Caco-2 (cell line): Measurements from ENCODE around the gene PPM1E. TPM values are rescaled to one million over a fixed set of nuclear protein-coding genes. Genes with fewer than 3 reads are reported as not detected.
A peak's percentile ranks its signal among the peaks of the same experiment; 100 is the strongest.

Experiments used
- BruUV-seq: library from RNA; stranded (reverse); fragments of 400-500 nt; replicated peaks from 2 replicates; lab custom pipeline; 2021; lab: Mats Ljungman, UMichigan
- CTCF ChIA-PET: fragments of 300-600 bp; sonication (Branson Sonifier 250); formaldehyde crosslinking; loops from one replicate; lab custom pipeline; 2022; ENCODE audit warnings: antibody characterized with exemption; lab: Charles Lee
- POLR2A ChIA-PET: fragments of 300-600 bp; sonication (Branson Sonifier 250); formaldehyde crosslinking; loops from one replicate; lab custom pipeline; 2022; ENCODE audit warnings: antibody characterized with exemption; lab: Charles Lee
- DNase-seq, 2 experiments: peaks; one replicate each; pipeline versions ENCODE4 v3.0.0 to v3.0.0-alpha.2; 2020 to 2022
- H3K27me3 ChIP-seq: replicated peaks from 2 replicates; pipeline ENCODE4 v1.6.0; 2011; ENCODE audit warnings: low read length; ENCODE audit not compliant: control insufficient read depth, insufficient read depth
- H3K36me3 ChIP-seq: 2 replicates; pipeline ENCODE4 v1.5.1; 2011; ENCODE audit warnings: low read length; ENCODE audit not compliant: control insufficient read depth, insufficient read depth
- H3K4me1 ChIP-seq: fragments of 250-450 bp; sonication (Bioruptor Pico); 2 replicates; pipeline ENCODE4 v1.5.1; 2020; ENCODE audit warnings: mild to moderate bottlenecking
- H3K4me3 ChIP-seq: 2 replicates; pipeline ENCODE4 v1.5.1; 2011; ENCODE audit warnings: low read depth, mild to moderate bottlenecking, control low read depth, low read length
- H3K9me3 ChIP-seq: fragments of 250-450 bp; sonication (Bioruptor Pico); 2 replicates; pipeline ENCODE4 v1.5.1; 2020; ENCODE audit warnings: mild to moderate bottlenecking, moderate library complexity
- H3K27ac Mint-ChIP-seq: one replicate; pipeline ENCODE4 v1.8.0; 2022; ENCODE audit warnings: mixed read lengths; ENCODE audit not compliant: unreplicated experiment
- H3K27me3 Mint-ChIP-seq: one replicate; pipeline ENCODE4 v1.8.0; 2022; ENCODE audit warnings: mixed read lengths; ENCODE audit not compliant: insufficient read depth, unreplicated experiment
- H3K36me3 Mint-ChIP-seq: one replicate; pipeline ENCODE4 v1.8.0; 2022; ENCODE audit warnings: mild to moderate bottlenecking, mixed read lengths; ENCODE audit not compliant: insufficient read depth, unreplicated experiment
- H3K4me1 Mint-ChIP-seq: one replicate; pipeline ENCODE4 v1.8.0; 2022; ENCODE audit warnings: low read depth, mixed read lengths; ENCODE audit not compliant: unreplicated experiment
- H3K4me3 Mint-ChIP-seq: one replicate; pipeline ENCODE4 v1.8.0; 2022; ENCODE audit warnings: mild to moderate bottlenecking, moderate library complexity, mixed read lengths; ENCODE audit not compliant: unreplicated experiment
- H3K9me3 Mint-ChIP-seq: one replicate; pipeline ENCODE4 v1.8.0; 2022; ENCODE audit warnings: mixed read lengths; ENCODE audit not compliant: unreplicated experiment
- CTCF ChIP-seq, 2 experiments: fragments of 200-600 bp in 1 of 2; IDR thresholded peaks; 1 replicate in 1 of 2; 2 replicates in 1 of 2; pipeline versions ENCODE4 v1.5.1 to v1.8.0; 2011 to 2022; ENCODE audit warnings: antibody characterized with exemption in 1 of 2, control low read depth in 1 of 2, inconsistent platforms in 1 of 2, low read depth in 1 of 2, low read length in 1 of 2, mild to moderate bottlenecking in 1 of 2, moderate library complexity in 1 of 2; ENCODE audit not compliant: insufficient read depth in 1 of 2, severe bottlenecking in 1 of 2, unreplicated experiment in 1 of 2
- intact Hi-C: fragments of 100-400 bp; cut with micrococcal nuclease; formaldehyde crosslinking; loops from one replicate; pipeline ENCODE4 v1.10.0; 2022; ENCODE audit not compliant: unreplicated experiment
- total RNA-seq: library from RNA; stranded (reverse); gene quantifications from 2 replicates; pipeline ENCODE4 v1.2.3, GENCODE V29; 2022

PPM1E gene
- total RNA-seq, 1 experiment from 2014 or later = 0.09 TPM

- no peak overlapping the region for H3K4me3 ChIP-seq
- Mint-ChIP-seq H3K27ac (no peak overlapping the region), H3K36me3 (peaks cover 19% of the 10 kb centered on the region), H3K4me1 (no peaks in the 10 kb centered on the region), H3K9me3 (no peaks in the 10 kb centered on the region), H3K27me3 (no peaks in the 10 kb centered on the region), H3K4me3 (no peak overlapping the region)
- TF ChIP-seq CTCF (IDR thresholded peaks at IDR 0.05; ENCODE audit: insufficient read depth in 1 of 2, low read depth in 1 of 2, low read length in 1 of 2, severe bottlenecking in 1 of 2, unreplicated experiment in 1 of 2) = peak; percentile 65 to 82
- peak in 1 of 2 experiments; percentile 55 for DNase-seq
- intact Hi-C loops = loop anchor here (1.0 kb wide), 1 partner anchor 294 kb away; no protein-coding TSS in a partner anchor
- ChIA-PET CTCF (interaction anchor here (0.6 to 1.4 kb wide), 8 partner anchors 13 to 294 kb away, joined by 3 to 16 read pairs (median 4); no protein-coding TSS in a partner anchor), POLR2A (no interaction called here)
- no peaks in the 10 kb centered on the region for H3K36me3 ChIP-seq
- H3K27me3 ChIP-seq = no peaks in the 10 kb centered on the region
- H3K9me3 ChIP-seq = no peaks in the 10 kb centered on the region
- BruUV-seq = no TSS peak
- H3K4me1 ChIP-seq = no peaks in the 10 kb centered on the region
Observed at GRCh38 chr17:58710948-58711552, 44.6 kb upstream of the PPM1E start.

GRCh38 chr17:58722274-58722673 is 33.4 kb upstream of the PPM1E start:
- Histone ChIP-seq H3K27me3 (no peaks in the 10 kb centered on the region), H3K36me3 (no peaks in the 10 kb centered on the region), H3K9me3 (no peaks in the 10 kb centered on the region), H3K4me3 (no peak overlapping the region), H3K4me1 (no peaks in the 10 kb centered on the region)
- no peak overlapping the region for H3K4me3 Mint-ChIP-seq
- ChIA-PET CTCF (no interaction called here), POLR2A (no interaction called here)
- H3K4me1 Mint-ChIP-seq = no peaks in the 10 kb centered on the region
- no peak for TF ChIP-seq CTCF (IDR thresholded peaks at IDR 0.05; ENCODE audit: insufficient read depth in 1 of 2, low read depth in 1 of 2, low read length in 1 of 2, severe bottlenecking in 1 of 2, unreplicated experiment in 1 of 2)
- DNase-seq = no peak
- no TSS peak for BruUV-seq
- no peak overlapping the region for H3K27ac Mint-ChIP-seq
- intact Hi-C loops = no loop called here
- no peaks in the 10 kb centered on the region for H3K9me3 Mint-ChIP-seq
- no peaks in the 10 kb centered on the region for H3K27me3 Mint-ChIP-seq
- H3K36me3 Mint-ChIP-seq = peaks cover 14% of the 10 kb centered on the region

GRCh38 chr17:58722696-58723095 is 33.0 kb upstream of the PPM1E start:
- TF ChIP-seq CTCF (IDR thresholded peaks at IDR 0.05; ENCODE audit: insufficient read depth in 1 of 2, low read depth in 1 of 2, low read length in 1 of 2, severe bottlenecking in 1 of 2, unreplicated experiment in 1 of 2) = no peak
- Mint-ChIP-seq H3K36me3 (peaks cover 14% of the 10 kb centered on the region), H3K27me3 (no peaks in the 10 kb centered on the region), H3K4me1 (no peaks in the 10 kb centered on the region), H3K9me3 (no peaks in the 10 kb centered on the region), H3K27ac (no peak overlapping the region), H3K4me3 (no peak overlapping the region)
- Histone ChIP-seq H3K27me3 (no peaks in the 10 kb centered on the region), H3K36me3 (no peaks in the 10 kb centered on the region), H3K9me3 (no peaks in the 10 kb centered on the region), H3K4me3 (no peak overlapping the region), H3K4me1 (no peaks in the 10 kb centered on the region)
- ChIA-PET CTCF (no interaction called here), POLR2A (no interaction called here)
- no TSS peak for BruUV-seq
- intact Hi-C loops = no loop called here
- no peak for DNase-seq
